ENCODE data around the gene PPAT. TPM values are rescaled to one million over a fixed set of nuclear protein-coding genes. Genes with fewer than 3 reads are reported as not detected.

The PPAT gene
- total and polyA plus RNA-seq, 11 donors = 0.65 to 6.5 (median 3.7) TPM

DNA sequence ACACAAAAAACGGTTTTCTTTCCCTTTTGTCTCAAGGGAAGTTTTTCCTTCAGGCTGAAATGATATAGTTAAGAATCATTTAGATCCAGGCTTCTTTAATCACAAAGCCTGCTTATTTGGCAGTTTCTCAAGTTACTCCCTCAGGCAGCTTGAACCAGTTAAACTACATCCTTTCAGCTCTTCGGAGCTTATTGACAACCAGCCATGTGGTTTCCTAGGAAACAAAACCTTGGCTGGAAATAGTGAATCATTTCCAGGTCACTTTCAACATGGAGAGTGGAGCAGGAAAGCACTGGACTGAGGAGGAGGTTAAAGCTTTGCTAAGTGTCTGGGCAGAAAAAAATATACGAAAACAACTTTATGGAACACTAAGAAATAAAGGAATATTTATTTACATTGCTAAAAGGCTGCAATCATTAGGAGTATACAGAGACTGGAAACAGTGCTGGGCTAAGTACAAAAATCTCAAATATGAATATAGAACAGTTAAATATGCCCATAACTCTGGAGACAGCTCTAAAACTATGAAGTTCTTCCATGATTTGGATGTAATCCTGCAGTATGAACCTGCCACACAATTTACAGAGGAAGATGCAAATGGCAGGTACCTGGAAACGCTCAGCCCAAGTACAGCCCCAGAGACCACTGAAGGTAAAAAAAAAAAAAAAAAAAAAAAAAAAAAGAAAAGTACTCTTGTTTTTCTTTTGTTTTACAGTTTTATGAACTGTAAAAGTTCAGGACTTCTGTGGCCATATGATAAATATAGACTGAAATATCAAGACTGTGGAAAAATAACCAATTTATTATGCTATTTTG is 25.0 kb downstream of the PPAT start:
- H3K27ac ChIP-seq = peak overlapping the region in 9 of 12 donors; percentile 3 to 71 (median 35)
- intact Hi-C loops (cut with DNase I) = loop anchor here in 3 of 10 donors (2.0 to 10.0 kb wide), 4 partner anchors 22 to 394 kb away; partner anchors contain the start of genes AASDH (in 1 of the 3) and PPAT (in 1 of the 3)
- WGBS, 4 donors = 28 to 42% (median 33%) methylated on average over 4 of the region's 4 CpGs

DNA sequence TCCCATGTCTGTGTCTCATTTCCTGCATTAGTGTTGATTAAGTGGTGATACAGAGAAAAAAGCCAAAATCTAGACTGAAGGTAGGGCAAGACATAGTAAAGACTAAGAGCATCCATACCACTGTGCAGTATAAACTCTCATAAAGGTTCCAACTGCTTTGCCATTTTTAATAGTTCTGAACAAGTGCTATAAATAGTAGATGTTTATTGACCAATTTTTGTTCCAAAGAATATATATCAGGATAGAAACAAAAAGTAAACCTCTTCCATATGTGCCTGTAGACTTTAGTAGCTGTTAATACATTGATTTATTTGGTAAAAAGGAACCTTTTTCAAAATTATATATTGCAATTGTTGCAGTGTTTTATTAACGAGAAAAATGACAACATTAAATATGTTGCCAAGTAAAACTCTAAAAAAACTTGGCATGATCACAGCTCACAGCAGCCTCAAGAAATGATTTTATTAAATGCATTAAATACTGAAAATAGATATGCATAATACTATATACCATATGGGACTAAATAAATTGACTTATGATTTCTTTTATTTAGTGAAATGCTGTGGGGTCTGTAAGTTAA is 25.8 kb downstream of the PPAT start:
- 21 to 45% (median 26%) methylated on average over 1 of the region's 1 CpG for WGBS, 4 donors
- intact Hi-C loops (cut with DNase I) = loop anchor here in 3 of 10 donors (2.0 to 10.0 kb wide), 4 partner anchors 21 to 395 kb away; partner anchors contain the start of genes AASDH (in 1 of the 3) and PPAT (in 1 of the 3)
- Histone ChIP-seq H3K9me3 (no peaks in the 10 kb centered on the region), H3K36me3 (peaks cover 0 to 17% (median 0%) of the 10 kb centered on the region in 9 donors), H3K4me3 (peak overlapping the region in 5 of 12 donors; percentile 26 to 48 (median 38)), H3K27me3 (no peaks in the 10 kb centered on the region), H3K27ac (peak overlapping the region in 6 of 12 donors; percentile 3 to 71 (median 40)), H3K4me1 (peaks cover 0 to 20% (median 7%) of the 10 kb centered on the region in 12 donors)
- TF ChIP-seq POLR2A (IDR thresholded peaks at IDR 0.05) = no peak
- TF ChIP-seq, protein P1, sequence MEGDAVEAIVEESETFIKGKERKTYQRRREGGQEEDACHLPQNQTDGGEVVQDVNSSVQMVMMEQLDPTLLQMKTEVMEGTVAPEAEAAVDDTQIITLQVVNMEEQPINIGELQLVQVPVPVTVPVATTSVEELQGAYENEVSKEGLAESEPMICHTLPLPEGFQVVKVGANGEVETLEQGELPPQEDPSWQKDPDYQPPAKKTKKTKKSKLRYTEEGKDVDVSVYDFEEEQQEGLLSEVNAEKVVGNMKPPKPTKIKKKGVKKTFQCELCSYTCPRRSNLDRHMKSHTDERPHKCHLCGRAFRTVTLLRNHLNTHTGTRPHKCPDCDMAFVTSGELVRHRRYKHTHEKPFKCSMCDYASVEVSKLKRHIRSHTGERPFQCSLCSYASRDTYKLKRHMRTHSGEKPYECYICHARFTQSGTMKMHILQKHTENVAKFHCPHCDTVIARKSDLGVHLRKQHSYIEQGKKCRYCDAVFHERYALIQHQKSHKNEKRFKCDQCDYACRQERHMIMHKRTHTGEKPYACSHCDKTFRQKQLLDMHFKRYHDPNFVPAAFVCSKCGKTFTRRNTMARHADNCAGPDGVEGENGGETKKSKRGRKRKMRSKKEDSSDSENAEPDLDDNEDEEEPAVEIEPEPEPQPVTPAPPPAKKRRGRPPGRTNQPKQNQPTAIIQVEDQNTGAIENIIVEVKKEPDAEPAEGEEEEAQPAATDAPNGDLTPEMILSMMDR (IDR thresholded peaks at IDR 0.05) = no peak
- DNase-seq (no peak), ATAC-seq (no peak)

More for the DNA sequence above, 25.0 kb downstream of the PPAT start:
- Histone ChIP-seq H3K36me3 (peaks cover 0 to 9% (median 0%) of the 10 kb centered on the region in 9 donors), H3K9me3 (no peaks in the 10 kb centered on the region), H3K27me3 (no peaks in the 10 kb centered on the region), H3K4me3 (peak overlapping the region in 11 of 12 donors; percentile 14 to 48 (median 36)), H3K4me1 (peaks cover 0 to 20% (median 7%) of the 10 kb centered on the region in 12 donors)
- peak; percentile 81 to 98 (median 96) for ATAC-seq
- TF ChIP-seq, protein P1 (IDR thresholded peaks at IDR 0.05) = no peak
- TF ChIP-seq POLR2A (IDR thresholded peaks at IDR 0.05) = no peak
- peak in 2 of 5 donors; percentile 59 to 71 for DNase-seq

DNA sequence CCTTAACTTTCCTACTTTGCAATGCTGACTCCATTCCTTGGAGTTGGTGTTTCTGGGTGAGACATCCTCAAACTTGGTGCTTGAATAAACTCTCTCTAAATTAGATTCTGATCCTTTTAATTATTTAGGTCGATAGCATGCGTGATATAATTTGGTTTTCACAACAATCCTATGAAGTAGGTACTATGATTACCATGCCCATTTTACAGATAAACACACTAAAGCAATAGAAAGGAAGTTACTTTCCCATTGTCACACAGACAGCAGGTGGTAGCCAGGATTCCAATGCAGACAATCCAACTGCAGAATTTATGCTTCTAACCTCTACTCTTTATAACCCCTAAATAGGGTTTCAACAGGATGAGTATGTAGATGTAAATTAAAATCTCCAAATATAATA is 26.4 kb downstream of the PPAT start:
- intact Hi-C loops (cut with DNase I) = no loop called here
- ATAC-seq = no peak
- DNase-seq = no peak
- Histone ChIP-seq H3K4me3 (no peak overlapping the region), H3K4me1 (peaks cover 0 to 20% (median 7%) of the 10 kb centered on the region in 12 donors), H3K27ac (no peak overlapping the region), H3K27me3 (no peaks in the 10 kb centered on the region), H3K9me3 (no peaks in the 10 kb centered on the region), H3K36me3 (peaks cover 0 to 17% (median 0%) of the 10 kb centered on the region in 9 donors)
- WGBS, 4 donors = 91 to 96% (median 94%) methylated on average over 2 of the region's 2 CpGs
- no peak for TF ChIP-seq POLR2A (IDR thresholded peaks at IDR 0.05)
- TF ChIP-seq, protein P1 (IDR thresholded peaks at IDR 0.05) = no peak

DNA sequence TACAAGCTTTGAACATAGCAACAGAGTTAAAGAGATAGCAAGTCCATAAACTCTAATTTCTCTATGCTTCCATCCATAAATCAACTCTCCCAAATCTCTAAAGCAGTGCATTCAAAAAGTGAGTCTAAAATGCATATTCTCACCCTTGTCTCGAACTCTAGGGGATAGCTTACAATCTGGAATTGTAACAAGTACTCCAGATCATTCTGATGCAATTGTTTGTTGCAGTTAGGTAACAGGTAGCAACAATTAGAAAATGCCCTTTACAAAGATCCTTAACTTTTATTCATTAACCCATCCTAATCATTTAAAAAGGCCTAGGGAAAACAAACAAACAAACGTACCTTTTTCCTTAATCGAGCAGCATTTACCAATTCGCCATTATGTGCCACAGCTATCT is 29.3 kb downstream of the PPAT start:
- no peak for TF ChIP-seq POLR2A (IDR thresholded peaks at IDR 0.05)
- TF ChIP-seq, protein P1 (IDR thresholded peaks at IDR 0.05) = no peak
- H3K36me3 ChIP-seq = peaks cover 0 to 27% (median 7%) of the 10 kb centered on the region in 9 donors
- peaks cover 0 to 18% (median 7%) of the 10 kb centered on the region in 12 donors for H3K4me1 ChIP-seq
- WGBS, 4 donors = 92 to 97% (median 94%) methylated on average over 4 of the region's 4 CpGs
- no peak overlapping the region for H3K4me3 ChIP-seq
- ATAC-seq (no peak), DNase-seq (no peak)
- no peaks in the 10 kb centered on the region for H3K9me3 ChIP-seq
- intact Hi-C loops (cut with DNase I) = no loop called here
- no peaks in the 10 kb centered on the region for H3K27me3 ChIP-seq
- no peak overlapping the region for H3K27ac ChIP-seq

Data from heart left ventricle (tissue), 16 donors.